ENCODE measurements around the gene SV2B.
"Not testable (repeated sequence)": the region's sequence is repeated elsewhere in the genome, so short reads cannot be mapped to it uniquely, and the experiment has no call there.

Gene SV2B

GRCh38 chr15:91329914-91330313 is 229.9 kb downstream of the SV2B start:
- no peak for DNase-seq

- DNase-seq = no peak
Measured at GRCh38 chr15:91331581-91331980, 231.5 kb downstream of the SV2B start.

DNA sequence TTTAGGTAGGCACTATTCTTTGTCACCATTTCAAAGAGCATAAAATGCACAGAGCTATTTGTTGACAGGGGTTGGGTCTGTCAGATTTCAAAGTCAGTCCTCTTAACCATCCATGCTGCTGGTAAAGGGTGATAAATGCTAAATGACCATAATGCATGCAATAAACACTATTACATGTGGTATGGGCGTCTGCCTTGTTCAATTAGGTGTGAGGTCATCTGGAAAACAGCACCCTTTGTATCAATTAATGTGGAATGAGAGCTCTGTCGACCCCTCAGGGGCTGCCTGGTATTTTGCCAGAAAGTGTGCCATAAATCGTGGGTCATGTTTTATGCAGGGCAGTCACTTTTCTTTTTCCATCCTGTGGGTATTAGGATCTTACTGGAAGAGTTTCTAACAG is 235.6 kb downstream of the SV2B start:
- no peak for DNase-seq

DNA sequence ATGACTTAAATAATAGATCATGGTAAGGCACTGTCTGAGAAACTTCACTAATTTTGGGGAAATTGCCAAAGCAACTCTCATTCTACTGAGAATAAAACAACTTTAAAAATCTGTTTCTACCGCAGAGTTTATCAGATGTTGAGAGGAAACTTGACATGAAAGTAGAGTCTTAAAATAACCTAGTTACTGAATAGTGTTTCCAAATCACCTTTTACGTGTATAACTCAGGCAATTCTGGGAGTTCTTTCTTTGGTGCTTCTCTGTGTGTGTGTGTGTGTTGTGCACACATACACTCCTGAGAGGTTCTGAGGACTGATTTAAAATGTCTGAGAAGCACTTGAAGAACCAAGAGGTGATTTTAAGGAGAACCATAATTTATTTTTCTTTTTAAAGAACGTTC is 236.6 kb downstream of the SV2B start:
- no peak for DNase-seq

GRCh38 chr15:91338766-91339165 is 238.7 kb downstream of the SV2B start:
- no peak for DNase-seq

DNA sequence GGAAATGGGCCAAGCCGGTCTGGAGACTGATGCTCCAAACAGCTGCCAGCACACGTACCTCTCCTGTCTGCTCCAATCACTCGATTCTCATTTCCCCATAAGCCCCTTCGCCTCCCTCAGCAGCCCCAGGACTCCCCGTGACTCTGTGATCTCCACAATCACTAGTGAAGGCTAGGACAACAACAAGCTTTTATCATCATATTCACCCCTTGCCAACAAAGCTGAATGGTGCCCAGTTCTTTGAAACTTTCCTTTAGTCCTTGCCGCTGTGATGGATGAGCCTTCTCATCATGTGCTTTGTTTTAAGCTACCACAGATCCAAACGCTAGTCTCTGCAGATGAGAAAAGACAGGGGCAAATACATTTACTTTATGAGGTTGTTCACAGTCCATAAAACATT is 242.0 kb downstream of the SV2B start:
- no peak for DNase-seq

DNA sequence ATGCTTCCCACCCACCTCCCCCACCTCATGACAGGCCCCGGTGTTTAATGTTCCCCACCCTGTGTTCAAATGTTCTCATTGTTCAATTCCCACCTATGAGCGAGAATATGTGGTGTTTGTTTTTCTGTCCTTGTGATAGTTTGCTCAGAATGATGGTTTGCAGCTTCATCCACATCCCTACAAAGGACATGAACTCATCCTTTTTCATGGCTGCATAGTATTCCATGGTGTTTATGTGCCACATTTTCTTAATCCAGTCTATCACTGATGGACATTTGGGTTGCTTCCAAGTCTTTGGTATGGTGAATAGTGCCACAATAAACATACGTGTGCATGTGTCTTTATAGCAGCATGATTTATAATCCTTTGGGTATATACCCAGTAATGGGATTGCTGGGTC is 244.9 kb downstream of the SV2B start:
- DNase-seq = not testable (repeated sequence)

DNA sequence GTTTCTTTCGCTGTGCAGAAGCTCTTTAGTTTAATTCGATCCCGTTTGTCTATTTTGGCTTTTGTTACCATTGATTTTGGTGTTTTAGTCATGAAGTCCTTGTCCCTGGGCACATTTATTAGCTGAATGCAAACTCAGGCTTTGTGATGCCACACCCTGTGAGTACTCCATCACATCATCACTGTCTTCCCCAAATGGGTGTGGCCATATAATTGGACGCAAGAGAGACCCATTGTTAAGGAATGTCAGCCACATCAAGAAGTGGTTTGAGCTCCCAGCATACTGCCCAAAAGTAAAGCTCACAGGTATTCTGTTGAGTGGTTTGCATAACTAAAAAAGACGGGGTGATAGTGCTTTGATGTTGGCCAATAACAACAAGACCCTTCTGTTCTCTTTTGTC is 245.7 kb downstream of the SV2B start:
- DNase-seq = no peak

- no peak for DNase-seq
Measured at GRCh38 chr15:91346259-91346658, 246.2 kb downstream of the SV2B start.

DNA sequence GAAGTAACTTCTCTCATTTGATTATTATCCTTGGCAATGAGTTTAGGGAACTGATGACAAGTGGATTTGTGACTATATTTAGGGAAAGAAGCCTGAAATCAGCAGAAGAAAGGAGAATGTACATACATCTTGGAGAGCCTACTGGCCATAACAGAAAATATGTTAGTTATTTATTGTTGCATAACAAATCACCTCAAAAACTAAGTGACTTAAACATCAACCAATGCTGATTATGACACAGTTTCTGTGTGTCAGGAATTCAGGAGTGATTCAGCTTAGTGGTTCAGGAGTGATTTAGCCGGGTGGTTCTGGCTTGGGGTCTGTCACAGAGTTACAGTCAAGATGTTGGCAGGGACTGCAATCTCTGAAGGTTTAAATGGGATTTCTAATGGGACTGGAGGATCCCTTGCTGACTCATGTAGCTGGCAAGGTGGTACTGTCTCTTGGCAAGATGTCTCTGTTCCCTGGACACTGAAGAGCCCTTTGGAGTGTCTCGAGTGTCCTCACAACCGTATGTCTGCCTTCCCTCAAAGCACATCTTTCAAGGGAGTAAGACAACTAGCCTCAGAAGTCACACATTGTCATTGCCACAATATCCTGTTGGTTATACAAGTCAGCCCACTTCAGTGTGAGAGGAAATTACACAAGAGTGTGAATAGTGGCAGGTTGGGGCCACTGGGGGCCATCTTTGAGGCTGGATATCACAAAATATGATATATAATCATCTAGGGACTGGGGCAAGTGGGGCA is 248.9 kb downstream of the SV2B start:
- no peak for DNase-seq
